K562 (cell line): ENCODE results near the gene TPD52L2. TPM values are rescaled to one million over a fixed set of nuclear protein-coding genes. Genes with fewer than 3 reads are reported as not detected.

ENCODE experiments used
- ATAC-seq: fragments of 200-7000 bp; cut with Tn5 transposase; 3 replicates; pipeline ENCODE4 v1.9.1; 2020; ENCODE audit warnings: moderate library complexity
- BruUV-seq: library from RNA; stranded (reverse); fragments of 400-500 nt; replicated peaks from 2 replicates; lab custom pipeline; 2021; lab: Mats Ljungman, UMichigan
- CTCF ChIA-PET: fragments of 300-600 bp; formaldehyde crosslinking; extraction: SDS; loops from one replicate; lab custom pipeline; 2021; ENCODE audit warnings: low intra/inter-chr PET ratio; lab: Yijun Ruan, JAX
- POLR2A ChIA-PET: fragments of 300-600, 350-650 bp; sonication (Branson Sonifier 250); formaldehyde crosslinking; extraction: SDS; loops from one replicate; lab custom pipeline; 2021; ENCODE audit warnings: antibody characterized with exemption, inconsistent platforms; lab: Yijun Ruan, JAX
- DNase-seq, 4 experiments: peaks; one replicate each; pipeline versions ENCODE4 v3.0.0 to v3.0.0-alpha.2; 2011 to 2018; ENCODE audit warnings: low spot score in 3 of 4, mixed read lengths in 3 of 4; ENCODE audit errors: extremely low read depth in 1 of 4
- FAIRE-seq: peaks from 2 replicates; lab custom pipeline; 2011; peaks lifted over from hg19 to GRCh38; lab: Jason Lieb, UNC
- H2AFZ ChIP-seq: 2 replicates; pipeline ENCODE4 v1.6.0; 2011; ENCODE audit warnings: low read depth, low read length, control low read depth, inconsistent platforms
- H3K27ac ChIP-seq: fragments of 200-600 bp; 3 replicates; pipeline ENCODE4 v1.8.0; 2011; ENCODE audit warnings: low read depth, mild to moderate bottlenecking, control low read depth, inconsistent platforms, low read length, moderate library complexity, mixed read lengths; ENCODE audit errors: extremely low read depth
- H3K27me3 ChIP-seq, 2 experiments: fragments of 300-600 bp in 1 of 2; 2 replicates in 1 of 2; 3 replicates in 1 of 2; pipeline versions ENCODE4 v1.6.0 to v1.8.0; 2011; ENCODE audit warnings: inconsistent platforms in 2 of 2, low read length in 2 of 2, mild to moderate bottlenecking in 1 of 2, mixed read lengths in 1 of 2, moderate library complexity in 1 of 2; ENCODE audit not compliant: control insufficient read depth in 2 of 2, insufficient read depth in 2 of 2
- H3K36me3 ChIP-seq: fragments of 300-600 bp; 3 replicates; pipeline ENCODE4 v1.8.0; 2011; ENCODE audit warnings: mild to moderate bottlenecking, low read length, inconsistent platforms; ENCODE audit not compliant: control insufficient read depth, insufficient read depth
- H3K4me1 ChIP-seq, 2 experiments: fragments of 200-600 bp in 1 of 2; replicated peaks in 1 of 2; 2 replicates in 1 of 2; 3 replicates in 1 of 2; pipeline versions ENCODE4 v1.5.1 to v1.8.0; 2011; ENCODE audit warnings: inconsistent platforms in 2 of 2, low read length in 2 of 2, mild to moderate bottlenecking in 1 of 2, mixed read lengths in 1 of 2, moderate library complexity in 1 of 2; ENCODE audit not compliant: control insufficient read depth in 2 of 2, insufficient read depth in 2 of 2
- H3K4me2 ChIP-seq: 2 replicates; pipeline ENCODE4 v1.6.1; 2011; ENCODE audit warnings: low read length, control low read depth, inconsistent platforms, mixed read lengths; ENCODE audit not compliant: insufficient read depth
- H3K4me3 ChIP-seq: fragments of 200-600 bp; sonication (generic), shearing (Covaris generic); 2 replicates; pipeline ENCODE4 v1.5.1; 2016; ENCODE audit warnings: control low read depth, inconsistent platforms
- H3K79me2 ChIP-seq: fragments of 200-600 bp; 3 replicates; pipeline ENCODE4 v1.8.0; 2011; ENCODE audit warnings: low read length, inconsistent platforms; ENCODE audit not compliant: control insufficient read depth, insufficient read depth
- H3K9ac ChIP-seq, 2 experiments: 2 replicates each; pipeline versions ENCODE4 v1.6.0 to v1.6.1; 2011; ENCODE audit warnings: low read depth in 2 of 2, low read length in 2 of 2, control low read depth in 1 of 2, inconsistent platforms in 1 of 2, mild to moderate bottlenecking in 1 of 2, mixed read lengths in 1 of 2; ENCODE audit not compliant: insufficient read depth in 1 of 2
- H3K9me1 ChIP-seq: one replicate; pipeline ENCODE4 v1.6.0; 2011; ENCODE audit warnings: inconsistent platforms, mild to moderate bottlenecking, low read length, moderate library complexity; ENCODE audit not compliant: control insufficient read depth, insufficient read depth
- H3K9me3 ChIP-seq: replicated peaks from 2 replicates; pipeline ENCODE4 v1.5.1; 2011; ENCODE audit warnings: low read depth, low read length, inconsistent platforms; ENCODE audit not compliant: control insufficient read depth, insufficient read depth
- H4K20me1 ChIP-seq: replicated peaks from 2 replicates; pipeline ENCODE4 v1.6.1; 2011; ENCODE audit warnings: low read length, inconsistent platforms, mixed read lengths; ENCODE audit not compliant: control insufficient read depth, insufficient read depth
- POLR2G ChIP-seq: fragments of 200-400 bp; formaldehyde crosslinking; IDR thresholded peaks from 2 replicates; pipeline ENCODE4 v1.6.1; 2017; ENCODE audit warnings: low read depth, mild to moderate bottlenecking, antibody characterized with exemption, low read length, moderate library complexity
- SOX6 ChIP-seq: fragments of 450-650 bp; IDR thresholded peaks from 2 replicates; pipeline ENCODE4 v1.6.1; 2014; ENCODE audit warnings: mild to moderate bottlenecking
- ZNF143 ChIP-seq: sonication (generic); formaldehyde crosslinking; IDR thresholded peaks from 2 replicates; pipeline ENCODE4 v1.9.0; 2022; ENCODE audit warnings: mild to moderate bottlenecking, missing genetic modification reagents
- ZNF197 ChIP-seq: fragments of 200-800 bp; sonication (Bioruptor generic); IDR thresholded peaks from 2 replicates; pipeline ENCODE4 v1.6.1; 2016; ENCODE audit warnings: low read depth, missing genetic modification characterization, missing compliant biosample characterization
- WGBS: fragments of 100-300 bp; shearing (Covaris generic); methylation state at CpG from one replicate; pipeline ENCODE4 v1.1.6; 2016; ENCODE audit warnings: low coverage, mixed read lengths; ENCODE audit not compliant: insufficient coverage; ENCODE audit errors: missing lambda C conversion rate; 5-methylcytosine and 5-hydroxymethylcytosine counted together
- in situ Hi-C: fragments of 300-500 bp; cut with MboI; formaldehyde crosslinking; loops from 4 replicates; pipeline ENCODE4 v1.15.0; 2018; ENCODE audit warnings: inconsistent platforms, mixed read lengths
- intact Hi-C: fragments of 100-400 bp; cut with micrococcal nuclease; formaldehyde crosslinking; loops from 2 replicates; pipeline ENCODE4 v1.14.2; 2022
- polyA plus RNA-seq, 8 experiments: library from polyadenylated mRNA; depleted of rRNA in 4 of 8; stranded (reverse) in 5 of 8; unstranded in 3 of 8; fragments of >200 nt; fragmentation: Nextera tagmentation in 2 of 8; fragmentation: Illumina TruSeq in 1 of 8; extraction: Ambion mirVana in 2 of 8; extraction: Trizol in 1 of 8; gene quantifications; 2 replicates each; pipeline versions ENCODE4 v1.2.1 to v1.2.3, GENCODE V29; 2011 to 2014; ENCODE audit warnings: inconsistent platforms in 1 of 8, missing spikeins in 1 of 8
- total RNA-seq, 7 experiments: library from RNA; depleted of rRNA in 6 of 7; stranded (reverse); fragments of >200 nt in 6 of 7; fragmentation: Illumina TruSeq in 2 of 7; extraction: Trizol in 2 of 7; gene quantifications; 2 replicates each; pipeline versions ENCODE4 v1.2.1 to v1.2.3, GENCODE V29; 2011 to 2021; ENCODE audit warnings: low replicate concordance in 1 of 7
- TF ChIP-seq, protein P1 (sequence below): fragments of 250-450 bp; sonication (Bioruptor Pico); IDR thresholded peaks from 2 replicates; pipeline ENCODE4 v1.4.0; 2020

Gene TPD52L2
- total and polyA plus RNA-seq, 9 of the 15 experiments (the other 6 are each of a cell fraction or from before 2014, with no cell fraction given): 1.9 to 117 (median 74.6) TPM

DNA sequence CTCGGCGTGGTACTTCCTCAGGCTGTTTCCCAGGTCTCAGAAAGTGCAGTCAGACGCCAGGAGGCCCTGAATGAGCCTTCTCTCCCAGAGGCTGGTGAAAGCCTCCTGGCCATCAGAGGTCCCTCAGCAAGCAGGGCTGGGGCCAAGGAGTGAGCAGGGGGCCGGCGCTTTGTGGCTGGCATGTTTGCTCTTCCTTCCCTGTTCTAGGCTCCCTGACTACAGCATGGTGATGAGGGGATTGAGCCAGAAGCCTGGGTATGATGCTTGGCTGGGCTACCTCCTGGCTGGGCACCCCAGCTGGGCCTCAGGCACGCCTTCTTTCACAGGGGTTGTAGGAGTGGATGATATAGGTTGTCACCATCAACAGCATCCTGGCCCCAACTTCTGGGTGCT is 18.1 kb downstream of the TPD52L2 start:
- WGBS: 84% methylated on average over 6 of the region's 6 CpGs
- TF ChIP-seq ZNF197 (CRISPR knock-in tag) (no peak), POLR2G (0 out of 2 replicates have a peak, but pooled peaks have one; percentile 7), ZNF143 (CRISPR knock-in tag) (no peak)
- Histone ChIP-seq H3K9me1 (no peaks in the 10 kb centered on the region), H3K9ac (no peak overlapping the region), H4K20me1 (peaks cover 21% of the 10 kb centered on the region), H3K4me1 (peaks cover 0 to 16% of the 10 kb centered on the region in 2 experiments; a peak in 2 of 5 replicates), H3K9me3 (no peaks in the 10 kb centered on the region), H3K4me3 (no peak overlapping the region), H3K36me3 (peaks cover 80% of the 10 kb centered on the region; the same call in 2 of the 3 replicates), H3K27ac (no peak overlapping the region), H3K4me2 (no peak overlapping the region), H3K27me3 (no peaks in the 10 kb centered on the region), H3K79me2 (no peaks in the 10 kb centered on the region; the same call in 2 of the 3 replicates), H2AFZ (no peak overlapping the region)
- no peak for ATAC-seq
- no peak for FAIRE-seq
- no peak for DNase-seq
- intact Hi-C loops (no loop called here), in situ Hi-C loops (no loop called here)
- POLR2A ChIA-PET: interaction anchor here (3.1 kb wide), 1 partner anchor 11 kb away, joined by 12 read pairs; no protein-coding TSS in a partner anchor
- CTCF ChIA-PET: no interaction called here
- no TSS peak for BruUV-seq

DNA sequence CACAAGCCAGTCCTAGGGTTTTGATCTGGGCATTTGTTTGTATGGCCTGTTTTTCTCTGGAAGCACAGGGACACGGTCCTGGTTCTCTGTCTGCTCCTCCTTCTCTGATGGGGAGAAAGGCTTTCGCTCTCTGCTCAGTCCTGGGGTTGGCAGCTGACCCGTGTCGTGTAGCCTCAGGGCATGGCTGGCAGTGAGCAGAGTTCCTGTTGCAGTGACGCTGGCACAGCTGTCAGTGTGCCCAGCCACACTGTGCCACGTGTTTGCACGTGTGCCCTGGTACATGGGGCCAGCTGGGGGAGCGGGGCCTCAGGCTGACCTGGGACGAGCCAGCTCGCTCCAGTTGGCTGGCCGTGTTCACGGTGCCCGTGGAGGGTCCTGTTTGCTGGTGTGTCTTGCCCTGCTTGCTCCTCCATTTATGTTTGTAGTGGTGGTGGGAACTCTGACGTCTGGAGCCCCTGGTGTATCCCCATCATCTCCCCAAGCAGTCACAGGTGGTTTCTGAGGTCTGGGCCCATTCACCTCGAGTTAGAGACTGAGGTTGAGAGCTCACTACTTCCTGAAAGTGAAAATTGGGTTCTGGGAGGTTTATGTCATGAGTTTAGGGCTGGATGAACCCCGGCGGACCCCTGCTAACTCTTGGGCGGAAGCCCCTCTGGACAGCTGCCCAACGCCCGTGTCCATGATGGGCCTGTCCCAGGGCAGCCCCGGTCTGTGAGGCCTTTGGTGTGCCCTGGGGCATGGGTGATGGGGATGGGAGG is 19.6 kb downstream of the TPD52L2 start:
- BruUV-seq: no TSS peak
- Histone ChIP-seq H4K20me1 (peaks cover 16% of the 10 kb centered on the region), H3K4me1 (peaks cover 0 to 16% of the 10 kb centered on the region in 2 experiments; a peak in 2 of 5 replicates), H3K4me3 (no peak overlapping the region), H3K9me3 (no peaks in the 10 kb centered on the region), H3K9me1 (no peaks in the 10 kb centered on the region), H3K27ac (no peak overlapping the region), H3K79me2 (no peaks in the 10 kb centered on the region), H3K4me2 (no peak overlapping the region), H2AFZ (no peak overlapping the region), H3K9ac (no peak overlapping the region), H3K36me3 (peaks cover 79% of the 10 kb centered on the region; the same call in 2 of the 3 replicates), H3K27me3 (no peaks in the 10 kb centered on the region)
- DNase-seq (no peak), FAIRE-seq (no peak), ATAC-seq (no peak)
- intact Hi-C loops (no loop called here), in situ Hi-C loops (no loop called here)
- TF ChIP-seq POLR2G (peak; percentile 59), SOX6 (no peak)
- TF ChIP-seq, protein P1, sequence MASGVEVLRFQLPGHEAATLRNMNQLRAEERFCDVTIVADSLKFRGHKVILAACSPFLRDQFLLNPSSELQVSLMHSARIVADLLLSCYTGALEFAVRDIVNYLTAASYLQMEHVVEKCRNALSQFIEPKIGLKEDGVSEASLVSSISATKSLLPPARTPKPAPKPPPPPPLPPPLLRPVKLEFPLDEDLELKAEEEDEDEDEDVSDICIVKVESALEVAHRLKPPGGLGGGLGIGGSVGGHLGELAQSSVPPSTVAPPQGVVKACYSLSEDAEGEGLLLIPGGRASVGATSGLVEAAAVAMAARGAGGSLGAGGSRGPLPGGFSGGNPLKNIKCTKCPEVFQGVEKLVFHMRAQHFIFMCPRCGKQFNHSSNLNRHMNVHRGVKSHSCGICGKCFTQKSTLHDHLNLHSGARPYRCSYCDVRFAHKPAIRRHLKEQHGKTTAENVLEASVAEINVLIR (CRISPR knock-in tag): no peak
- ChIA-PET CTCF (no interaction called here), POLR2A (interaction anchor here (0.9 to 1.0 kb wide), 2 partner anchors 9 to 10 kb away, joined by 3 read pairs; no protein-coding TSS in a partner anchor)
- 92% methylated on average over 14 of the region's 21 CpGs for WGBS
